Liver (tissue), 9 donors: ENCODE results near the gene BCL2L1. TPM values are rescaled to one million over a fixed set of nuclear protein-coding genes. Genes with fewer than 3 reads are reported as not detected.
"Not testable (repeated sequence)": the region's sequence is repeated elsewhere in the genome, so short reads cannot be mapped to it uniquely, and the experiment has no call there.

Experiments
- DNase-seq: peaks from one replicate; pipeline ENCODE4 v3.0.0-alpha.2; 2017; ENCODE audit warnings: low spot score
- H3K27ac ChIP-seq, 2 donors: one replicate each; pipeline ENCODE4 v1.7.0; 2013; ENCODE audit warnings: inconsistent platforms in 2 of 2, low read length in 2 of 2, control low read depth in 1 of 2, low read depth in 1 of 2, mild to moderate bottlenecking in 1 of 2
- H3K27me3 ChIP-seq, 4 donors: one replicate each; pipeline versions ENCODE4 v1.6.1 to v1.7.0; 2013; ENCODE audit warnings: low read length in 3 of 4, inconsistent platforms in 1 of 4, mild to moderate bottlenecking in 1 of 4, moderate library complexity in 1 of 4; ENCODE audit not compliant: control insufficient read depth in 4 of 4, insufficient read depth in 4 of 4
- H3K36me3 ChIP-seq, 4 donors: one replicate each; pipeline versions ENCODE4 v1.6.1 to v1.7.0; 2013; ENCODE audit warnings: low read length in 3 of 4, mild to moderate bottlenecking in 3 of 4, low read depth in 1 of 4, moderate library complexity in 1 of 4; ENCODE audit not compliant: control insufficient read depth in 4 of 4, insufficient read depth in 3 of 4
- H3K4me1 ChIP-seq, 4 donors: one replicate each; pipeline versions ENCODE4 v1.6.1 to v1.7.0; 2013; ENCODE audit warnings: low read length in 3 of 4, mild to moderate bottlenecking in 3 of 4, moderate library complexity in 1 of 4; ENCODE audit not compliant: control insufficient read depth in 4 of 4, insufficient read depth in 4 of 4
- H3K4me3 ChIP-seq, 3 donors: one replicate each; pipeline versions ENCODE4 v1.6.1 to v1.7.0; 2013; ENCODE audit warnings: low read length in 3 of 3, control low read depth in 1 of 3, low read depth in 1 of 3, mild to moderate bottlenecking in 1 of 3
- H3K9ac ChIP-seq, 2 donors: one replicate each; pipeline ENCODE4 v1.7.0; 2013; ENCODE audit warnings: low read length in 2 of 2, mild to moderate bottlenecking in 2 of 2, moderate library complexity in 2 of 2, control low read depth in 1 of 2, low read depth in 1 of 2
- H3K9me3 ChIP-seq, 4 donors: one replicate each; pipeline versions ENCODE4 v1.6.1 to v1.7.0; 2013; ENCODE audit warnings: low read length in 3 of 4; ENCODE audit not compliant: control insufficient read depth in 4 of 4
- EGR1 ChIP-seq, 2 donors: IDR thresholded peaks; 2 replicates each; pipeline ENCODE4 v1.6.1; 2016 to 2018; ENCODE audit warnings: antibody characterized with exemption in 2 of 2, low read depth in 2 of 2
- FOXA1 ChIP-seq: IDR thresholded peaks from 2 replicates; pipeline ENCODE4 v1.6.1; 2016; ENCODE audit warnings: antibody characterized with exemption
- FOXA2 ChIP-seq: IDR thresholded peaks from 2 replicates; pipeline ENCODE4 v1.6.1; 2016; ENCODE audit warnings: antibody characterized with exemption
- GABPA ChIP-seq, 2 donors: IDR thresholded peaks in 1 of 2; conservative IDR thresholded peaks in 1 of 2; 2 replicates each; pipeline ENCODE4 v1.6.1; 2016; ENCODE audit warnings: antibody characterized with exemption in 2 of 2, mild to moderate bottlenecking in 1 of 2, moderate library complexity in 1 of 2
- HNF4A ChIP-seq, 2 donors: conservative IDR thresholded peaks; 2 replicates each; pipeline ENCODE4 v1.6.1; 2016; ENCODE audit warnings: antibody characterized with exemption in 2 of 2, mild to moderate bottlenecking in 2 of 2
- JUND ChIP-seq, 2 donors: IDR thresholded peaks; 2 replicates each; pipeline ENCODE4 v1.6.1; 2016; ENCODE audit warnings: antibody characterized with exemption in 2 of 2
- NR2F2 ChIP-seq: IDR thresholded peaks from 2 replicates; pipeline ENCODE4 v1.6.1; 2016; ENCODE audit warnings: antibody characterized with exemption
- RAD21 ChIP-seq, 2 donors: IDR thresholded peaks; 2 replicates each; pipeline ENCODE4 v1.6.1; 2016; ENCODE audit warnings: antibody characterized with exemption in 2 of 2, mild to moderate bottlenecking in 2 of 2
- RXRA ChIP-seq, 2 donors: IDR thresholded peaks; 2 replicates each; pipeline ENCODE4 v1.6.1; 2017 to 2018; ENCODE audit warnings: antibody characterized with exemption in 2 of 2, mild to moderate bottlenecking in 1 of 2
- SP1 ChIP-seq: IDR thresholded peaks from 2 replicates; pipeline ENCODE4 v1.6.1; 2018; ENCODE audit warnings: antibody characterized with exemption, mild to moderate bottlenecking
- TAF1 ChIP-seq: conservative IDR thresholded peaks from 2 replicates; pipeline ENCODE4 v1.6.1; 2016; ENCODE audit warnings: antibody characterized with exemption, mild to moderate bottlenecking
- YY1 ChIP-seq: IDR thresholded peaks from 2 replicates; pipeline ENCODE4 v1.6.1; 2016; ENCODE audit warnings: antibody characterized with exemption, mild to moderate bottlenecking
- WGBS: extraction: QIAGEN DNeasy Blood & Tissue Kit; methylation state at CpG from one replicate; pipeline ENCODE4 v1.1.7; 2013; 5-methylcytosine and 5-hydroxymethylcytosine counted together
- polyA plus RNA-seq, 2 donors: library from polyadenylated mRNA; stranded (reverse) in 1 of 2; unstranded in 1 of 2; fragments of 200-250 nt in 1 of 2; fragments of >200 nt in 1 of 2; fragmentation: Nextera tagmentation in 1 of 2; extraction: Ambion mirVana in 1 of 2; gene quantifications; one replicate each; pipeline versions ENCODE4 v1.2.1 to v1.2.3, GENCODE V29; 2013 to 2015
- total RNA-seq, 2 donors: library from RNA; depleted of rRNA; stranded (reverse); fragments of >200 nt; gene quantifications; one replicate each; pipeline ENCODE4 v1.2.3, GENCODE V29; 2014
- TF ChIP-seq, protein P1 (sequence below): IDR thresholded peaks from 2 replicates; pipeline ENCODE4 v1.6.1; 2016; ENCODE audit warnings: antibody characterized with exemption
- TF ChIP-seq, protein P2 (sequence below): IDR thresholded peaks from 2 replicates; pipeline ENCODE4 v1.6.1; 2016; ENCODE audit warnings: antibody characterized with exemption
- TF ChIP-seq, protein P3 (sequence below): IDR thresholded peaks from 2 replicates; pipeline ENCODE4 v1.6.1; 2016; ENCODE audit warnings: antibody characterized with exemption, mild to moderate bottlenecking
- TF ChIP-seq, protein P4 (sequence below): IDR thresholded peaks from 2 replicates; pipeline ENCODE4 v1.6.1; 2016; ENCODE audit warnings: antibody characterized with exemption
- TF ChIP-seq, protein P5 (sequence below): fragments of 150-350 bp; IDR thresholded peaks from 2 replicates; pipeline ENCODE4 v1.5.1; 2017; ENCODE audit warnings: improper control_type of control experiment, low read depth, low read length; ENCODE audit not compliant: missing input control
- donor health status: healthy.
- donor health status: healthy.
- donor health status: healthy.
- donor health status: healthy.
- donor health status: healthy.

The BCL2L1 gene
- total and polyA plus RNA-seq, 4 donors: 29.7 to 124 (median 46.0) TPM

DNA sequence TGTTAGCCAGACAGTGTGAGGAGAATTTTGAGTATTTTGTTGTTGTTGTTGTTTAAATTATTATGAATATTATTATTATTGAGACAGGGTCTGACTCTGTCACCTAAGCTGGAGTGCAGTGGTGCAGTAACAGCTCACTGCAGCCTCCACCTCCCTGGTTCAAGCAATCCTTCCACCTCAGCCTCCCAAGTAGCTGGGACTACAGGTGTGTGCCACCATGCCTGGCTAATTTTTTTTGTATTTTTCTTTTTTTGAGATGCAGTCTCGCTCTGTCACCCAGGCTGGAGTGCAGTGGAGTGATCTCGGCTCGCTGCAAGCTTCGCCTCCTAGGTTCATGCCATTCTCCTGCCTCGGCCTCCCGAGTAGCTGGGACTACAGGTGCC, 99.6 kb downstream of the BCL2L1 start:
- not testable (repeated sequence) for H3K4me1 ChIP-seq, H3K36me3 ChIP-seq, H3K27me3 ChIP-seq, H3K9me3 ChIP-seq, DNase-seq, H3K4me3 ChIP-seq, H3K27ac ChIP-seq, H3K9ac ChIP-seq
- 96% methylated on average over 6 of the region's 6 CpGs for WGBS

DNA sequence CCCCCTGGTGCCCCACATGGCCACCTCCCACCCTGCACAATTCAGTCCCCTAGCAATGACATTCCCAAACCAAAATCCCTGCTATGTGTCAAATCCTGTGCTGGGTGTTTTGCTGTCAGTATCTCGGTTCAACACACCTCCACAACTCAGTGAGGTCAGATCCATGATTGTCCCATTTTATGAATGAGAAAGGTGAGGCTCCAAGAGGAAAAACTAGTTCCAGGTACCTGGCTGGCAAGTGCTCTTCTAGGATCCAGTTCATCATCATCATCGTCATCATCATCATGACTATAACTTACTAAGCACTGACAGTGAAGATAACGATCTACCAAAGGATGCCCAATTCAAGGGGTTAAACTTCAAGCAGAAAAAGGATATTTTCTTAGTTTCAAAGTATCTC, 102.4 kb downstream of the BCL2L1 start:
- WGBS: 93% methylated on average over 3 of the region's 3 CpGs
- H3K36me3 ChIP-seq: no peaks in the 10 kb centered on the region
- H3K4me3 ChIP-seq: no peak overlapping the region
- H3K4me1 ChIP-seq: peaks cover 0 to 1% (median 0%) of the 10 kb centered on the region in 4 donors
- TF ChIP-seq, protein P1, sequence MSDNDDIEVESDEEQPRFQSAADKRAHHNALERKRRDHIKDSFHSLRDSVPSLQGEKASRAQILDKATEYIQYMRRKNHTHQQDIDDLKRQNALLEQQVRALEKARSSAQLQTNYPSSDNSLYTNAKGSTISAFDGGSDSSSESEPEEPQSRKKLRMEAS: no peak
- TF ChIP-seq, protein P2, sequence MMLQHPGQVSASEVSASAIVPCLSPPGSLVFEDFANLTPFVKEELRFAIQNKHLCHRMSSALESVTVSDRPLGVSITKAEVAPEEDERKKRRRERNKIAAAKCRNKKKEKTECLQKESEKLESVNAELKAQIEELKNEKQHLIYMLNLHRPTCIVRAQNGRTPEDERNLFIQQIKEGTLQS: no peak
- TF ChIP-seq RXRA (IDR thresholded peaks at IDR 0.05) (no peak), NR2F2 (no peak), GABPA (IDR thresholded peaks at IDR 0.05 in 1 of 2, conservative IDR thresholded peaks at IDR 0.05 in 1 of 2) (no peak), FOXA1 (no peak), HNF4A (conservative IDR thresholded peaks at IDR 0.05) (no peak), JUND (IDR thresholded peaks at IDR 0.05) (no peak), RAD21 (IDR thresholded peaks at IDR 0.05) (no peak), EGR1 (IDR thresholded peaks at IDR 0.05; ENCODE audit: low read depth in 2 of 2) (no peak), YY1 (no peak), FOXA2 (no peak), TAF1 (no peak), SP1 (no peak)
- TF ChIP-seq, protein P3, sequence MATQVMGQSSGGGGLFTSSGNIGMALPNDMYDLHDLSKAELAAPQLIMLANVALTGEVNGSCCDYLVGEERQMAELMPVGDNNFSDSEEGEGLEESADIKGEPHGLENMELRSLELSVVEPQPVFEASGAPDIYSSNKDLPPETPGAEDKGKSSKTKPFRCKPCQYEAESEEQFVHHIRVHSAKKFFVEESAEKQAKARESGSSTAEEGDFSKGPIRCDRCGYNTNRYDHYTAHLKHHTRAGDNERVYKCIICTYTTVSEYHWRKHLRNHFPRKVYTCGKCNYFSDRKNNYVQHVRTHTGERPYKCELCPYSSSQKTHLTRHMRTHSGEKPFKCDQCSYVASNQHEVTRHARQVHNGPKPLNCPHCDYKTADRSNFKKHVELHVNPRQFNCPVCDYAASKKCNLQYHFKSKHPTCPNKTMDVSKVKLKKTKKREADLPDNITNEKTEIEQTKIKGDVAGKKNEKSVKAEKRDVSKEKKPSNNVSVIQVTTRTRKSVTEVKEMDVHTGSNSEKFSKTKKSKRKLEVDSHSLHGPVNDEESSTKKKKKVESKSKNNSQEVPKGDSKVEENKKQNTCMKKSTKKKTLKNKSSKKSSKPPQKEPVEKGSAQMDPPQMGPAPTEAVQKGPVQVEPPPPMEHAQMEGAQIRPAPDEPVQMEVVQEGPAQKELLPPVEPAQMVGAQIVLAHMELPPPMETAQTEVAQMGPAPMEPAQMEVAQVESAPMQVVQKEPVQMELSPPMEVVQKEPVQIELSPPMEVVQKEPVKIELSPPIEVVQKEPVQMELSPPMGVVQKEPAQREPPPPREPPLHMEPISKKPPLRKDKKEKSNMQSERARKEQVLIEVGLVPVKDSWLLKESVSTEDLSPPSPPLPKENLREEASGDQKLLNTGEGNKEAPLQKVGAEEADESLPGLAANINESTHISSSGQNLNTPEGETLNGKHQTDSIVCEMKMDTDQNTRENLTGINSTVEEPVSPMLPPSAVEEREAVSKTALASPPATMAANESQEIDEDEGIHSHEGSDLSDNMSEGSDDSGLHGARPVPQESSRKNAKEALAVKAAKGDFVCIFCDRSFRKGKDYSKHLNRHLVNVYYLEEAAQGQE: no peak
- TF ChIP-seq, protein P4, sequence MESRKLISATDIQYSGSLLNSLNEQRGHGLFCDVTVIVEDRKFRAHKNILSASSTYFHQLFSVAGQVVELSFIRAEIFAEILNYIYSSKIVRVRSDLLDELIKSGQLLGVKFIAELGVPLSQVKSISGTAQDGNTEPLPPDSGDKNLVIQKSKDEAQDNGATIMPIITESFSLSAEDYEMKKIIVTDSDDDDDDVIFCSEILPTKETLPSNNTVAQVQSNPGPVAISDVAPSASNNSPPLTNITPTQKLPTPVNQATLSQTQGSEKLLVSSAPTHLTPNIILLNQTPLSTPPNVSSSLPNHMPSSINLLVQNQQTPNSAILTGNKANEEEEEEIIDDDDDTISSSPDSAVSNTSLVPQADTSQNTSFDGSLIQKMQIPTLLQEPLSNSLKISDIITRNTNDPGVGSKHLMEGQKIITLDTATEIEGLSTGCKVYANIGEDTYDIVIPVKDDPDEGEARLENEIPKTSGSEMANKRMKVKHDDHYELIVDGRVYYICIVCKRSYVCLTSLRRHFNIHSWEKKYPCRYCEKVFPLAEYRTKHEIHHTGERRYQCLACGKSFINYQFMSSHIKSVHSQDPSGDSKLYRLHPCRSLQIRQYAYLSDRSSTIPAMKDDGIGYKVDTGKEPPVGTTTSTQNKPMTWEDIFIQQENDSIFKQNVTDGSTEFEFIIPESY: no peak
- TF ChIP-seq, protein P5, sequence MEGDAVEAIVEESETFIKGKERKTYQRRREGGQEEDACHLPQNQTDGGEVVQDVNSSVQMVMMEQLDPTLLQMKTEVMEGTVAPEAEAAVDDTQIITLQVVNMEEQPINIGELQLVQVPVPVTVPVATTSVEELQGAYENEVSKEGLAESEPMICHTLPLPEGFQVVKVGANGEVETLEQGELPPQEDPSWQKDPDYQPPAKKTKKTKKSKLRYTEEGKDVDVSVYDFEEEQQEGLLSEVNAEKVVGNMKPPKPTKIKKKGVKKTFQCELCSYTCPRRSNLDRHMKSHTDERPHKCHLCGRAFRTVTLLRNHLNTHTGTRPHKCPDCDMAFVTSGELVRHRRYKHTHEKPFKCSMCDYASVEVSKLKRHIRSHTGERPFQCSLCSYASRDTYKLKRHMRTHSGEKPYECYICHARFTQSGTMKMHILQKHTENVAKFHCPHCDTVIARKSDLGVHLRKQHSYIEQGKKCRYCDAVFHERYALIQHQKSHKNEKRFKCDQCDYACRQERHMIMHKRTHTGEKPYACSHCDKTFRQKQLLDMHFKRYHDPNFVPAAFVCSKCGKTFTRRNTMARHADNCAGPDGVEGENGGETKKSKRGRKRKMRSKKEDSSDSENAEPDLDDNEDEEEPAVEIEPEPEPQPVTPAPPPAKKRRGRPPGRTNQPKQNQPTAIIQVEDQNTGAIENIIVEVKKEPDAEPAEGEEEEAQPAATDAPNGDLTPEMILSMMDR: no peak
- no peaks in the 10 kb centered on the region for H3K27me3 ChIP-seq
- H3K9me3 ChIP-seq: no peaks in the 10 kb centered on the region
- DNase-seq: no peak
- H3K27ac ChIP-seq: no peak overlapping the region
- H3K9ac ChIP-seq: no peak overlapping the region
